Astrocyte of the spinal cord (primary cell): Measurements from ENCODE around the gene PATE3.

ENCODE experiments used
- DNase-seq: peaks from one replicate; pipeline ENCODE4 v3.0.0; 2011; ENCODE audit warnings: low read depth, low spot score
- H3K4me3 ChIP-seq: 2 replicates; pipeline ENCODE4 v1.5.1; 2011; ENCODE audit warnings: low read depth, mild to moderate bottlenecking, low read length, moderate library complexity
- in situ Hi-C: cut with HindIII; loops from 2 replicates; pipeline ENCODE4 v1.10.0; 2017; ENCODE audit warnings: low sequenced_read_pairs
- TF ChIP-seq, protein P1 (sequence below): IDR thresholded peaks from 2 replicates; pipeline ENCODE4 v1.5.1; 2012; ENCODE audit warnings: low read depth, mild to moderate bottlenecking, low read length, inconsistent platforms

Gene PATE3, protein sequence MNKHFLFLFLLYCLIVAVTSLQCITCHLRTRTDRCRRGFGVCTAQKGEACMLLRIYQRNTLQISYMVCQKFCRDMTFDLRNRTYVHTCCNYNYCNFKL

DNA sequence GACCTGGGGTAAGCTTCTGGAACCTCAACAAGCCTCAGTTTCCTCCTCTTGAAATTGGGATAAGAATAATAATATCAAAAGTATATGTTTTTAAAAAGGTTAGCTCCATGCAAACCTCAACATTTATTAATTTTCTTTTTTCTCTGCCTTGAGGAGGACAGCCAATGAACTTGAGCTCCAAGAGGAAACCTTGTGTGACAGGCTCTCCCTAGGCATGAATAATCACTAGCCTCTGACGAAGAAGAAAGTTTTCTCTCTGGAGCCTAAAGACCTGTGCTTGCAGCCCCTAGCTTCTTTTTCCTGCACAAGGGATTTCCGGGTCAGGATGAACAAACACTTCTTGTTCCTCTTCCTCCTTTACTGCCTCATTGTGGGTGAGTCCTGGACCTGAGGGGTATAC is at the start of gene PATE3:
Gene PATE3 (plus strand): TSS at position 301 of the 400 bp plus-strand sequence. CDS start 25 bp downstream, at position 326.
- TF ChIP-seq, protein P1, sequence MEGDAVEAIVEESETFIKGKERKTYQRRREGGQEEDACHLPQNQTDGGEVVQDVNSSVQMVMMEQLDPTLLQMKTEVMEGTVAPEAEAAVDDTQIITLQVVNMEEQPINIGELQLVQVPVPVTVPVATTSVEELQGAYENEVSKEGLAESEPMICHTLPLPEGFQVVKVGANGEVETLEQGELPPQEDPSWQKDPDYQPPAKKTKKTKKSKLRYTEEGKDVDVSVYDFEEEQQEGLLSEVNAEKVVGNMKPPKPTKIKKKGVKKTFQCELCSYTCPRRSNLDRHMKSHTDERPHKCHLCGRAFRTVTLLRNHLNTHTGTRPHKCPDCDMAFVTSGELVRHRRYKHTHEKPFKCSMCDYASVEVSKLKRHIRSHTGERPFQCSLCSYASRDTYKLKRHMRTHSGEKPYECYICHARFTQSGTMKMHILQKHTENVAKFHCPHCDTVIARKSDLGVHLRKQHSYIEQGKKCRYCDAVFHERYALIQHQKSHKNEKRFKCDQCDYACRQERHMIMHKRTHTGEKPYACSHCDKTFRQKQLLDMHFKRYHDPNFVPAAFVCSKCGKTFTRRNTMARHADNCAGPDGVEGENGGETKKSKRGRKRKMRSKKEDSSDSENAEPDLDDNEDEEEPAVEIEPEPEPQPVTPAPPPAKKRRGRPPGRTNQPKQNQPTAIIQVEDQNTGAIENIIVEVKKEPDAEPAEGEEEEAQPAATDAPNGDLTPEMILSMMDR, result no peak
- DNase-seq, result no peak
- no peak within 1 kb of the TSS for H3K4me3 ChIP-seq
- in situ Hi-C loops, result no loop called here

DNA sequence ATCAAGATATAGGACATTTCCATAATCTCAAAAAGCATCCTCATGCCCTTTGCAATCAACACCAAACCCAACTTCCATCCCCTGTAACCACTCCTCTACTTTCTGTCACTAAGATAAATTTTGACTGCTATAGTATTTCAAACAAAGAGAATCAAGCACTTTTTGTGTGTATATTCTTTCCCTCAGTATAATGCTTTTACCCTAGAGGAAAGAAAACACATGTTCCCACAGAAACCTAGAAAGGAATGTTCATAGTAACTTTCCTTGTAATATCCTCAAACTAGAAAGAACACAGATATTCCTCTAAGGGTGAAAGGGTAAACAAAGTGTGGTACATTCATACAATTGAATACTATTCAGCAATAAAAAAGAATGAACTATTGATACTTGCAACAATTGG is 47.3 kb upstream of the PATE3 start:
- in situ Hi-C loops, result no loop called here

DNA sequence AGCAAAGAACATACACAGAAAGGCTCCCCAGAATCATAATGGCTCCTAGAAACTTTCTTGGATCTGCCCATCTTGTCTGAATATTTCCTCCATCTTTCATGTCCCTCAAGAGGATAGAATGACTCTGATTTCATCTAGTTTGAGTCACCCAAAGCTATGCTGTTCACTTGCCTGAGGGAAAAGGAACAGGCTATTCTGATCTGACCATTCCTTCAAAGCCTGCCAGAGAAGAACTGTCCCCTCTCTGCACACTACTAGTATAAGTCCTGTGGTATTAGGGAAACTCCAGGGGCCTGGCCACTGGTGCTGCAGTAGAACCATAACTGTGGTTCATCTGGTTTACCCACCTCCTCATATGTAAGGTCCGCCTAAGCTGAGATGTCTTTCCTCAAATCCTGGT is 44.2 kb upstream of the PATE3 start:
- TF ChIP-seq, protein P1, result no peak
- no peak for DNase-seq
- in situ Hi-C loops, result no loop called here
- no peak overlapping the region for H3K4me3 ChIP-seq

More for the DNA sequence above, 47.3 kb upstream of the PATE3 start:
- DNase-seq, result no peak
- TF ChIP-seq, protein P1, result no peak
- no peak overlapping the region for H3K4me3 ChIP-seq

DNA sequence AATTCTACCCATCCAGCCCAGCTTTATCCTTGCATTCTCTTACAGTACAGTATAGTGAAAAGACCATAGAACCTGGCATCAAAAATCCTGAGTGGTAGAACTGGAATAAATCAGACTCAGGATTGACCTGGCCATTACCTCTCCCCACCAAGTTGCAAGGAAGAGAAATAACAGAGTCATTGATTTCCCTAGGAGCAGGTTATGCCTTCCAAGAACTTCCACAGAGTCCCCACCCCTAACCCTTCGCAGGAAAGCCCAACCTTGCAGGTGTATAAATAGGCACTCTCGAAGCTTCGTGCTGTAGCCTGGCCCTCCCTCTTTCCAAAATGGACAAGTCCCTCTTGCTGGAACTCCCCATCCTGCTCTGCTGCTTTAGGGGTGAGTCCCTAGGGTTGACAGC is 41.9 kb upstream of the PATE3 start, which contains the start of gene PATE1:
Gene PATE1 (plus strand): TSS at position 301 of the 400 bp plus-strand sequence. CDS start 26 bp downstream, at position 327.
- no peak for DNase-seq
- no peak within 1 kb of the TSS for H3K4me3 ChIP-seq
- TF ChIP-seq, protein P1, result no peak
- in situ Hi-C loops, result no loop called here

DNA sequence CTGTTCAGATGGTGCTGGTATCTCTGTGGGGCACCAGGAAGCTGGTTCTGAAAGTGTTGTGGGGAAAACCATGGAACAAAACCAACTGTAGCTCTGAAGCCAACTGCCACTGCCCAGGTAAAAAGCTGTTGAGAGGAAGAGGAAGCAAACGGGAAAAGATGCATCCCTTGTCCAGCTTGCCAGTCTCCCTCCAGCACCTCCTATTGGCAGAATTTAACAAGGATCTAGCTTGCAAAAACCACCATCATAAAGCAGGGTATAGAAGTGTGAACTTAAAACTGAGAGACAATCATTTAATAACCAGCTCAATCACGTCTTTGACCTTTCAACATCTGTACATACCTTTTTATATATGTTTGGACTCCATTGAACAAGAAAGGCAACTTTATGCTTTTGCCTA is 37.3 kb upstream of the PATE3 start:
- TF ChIP-seq, protein P1, result no peak
- in situ Hi-C loops, result no loop called here
- no peak for DNase-seq
- H3K4me3 ChIP-seq, result no peak overlapping the region

DNA sequence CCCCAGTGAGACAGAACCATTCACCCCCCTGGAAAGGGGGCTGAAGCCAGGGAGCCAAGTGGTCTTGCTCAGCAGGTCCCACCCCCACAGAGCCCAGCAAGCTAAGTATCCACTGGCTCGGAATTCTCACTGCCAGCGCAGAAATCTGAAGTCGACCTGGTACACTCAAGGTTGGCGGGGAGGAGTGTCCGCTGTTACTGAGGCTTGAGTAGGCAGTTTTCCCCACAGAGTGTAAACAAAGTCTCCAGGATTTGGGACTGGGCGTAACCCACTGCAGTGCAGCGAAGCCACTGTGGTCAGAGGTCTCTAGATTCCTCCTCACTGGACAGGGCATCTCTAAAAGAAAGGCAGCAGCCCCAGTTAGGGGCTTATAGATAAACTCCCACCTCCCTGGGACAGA is 31.9 kb upstream of the PATE3 start:
- TF ChIP-seq, protein P1, result no peak
- no peak overlapping the region for H3K4me3 ChIP-seq
- DNase-seq, result no peak
- in situ Hi-C loops, result no loop called here
